HG03354 (cell line): Measurements from ENCODE around the gene NAA38.

ENCODE experiments used
- ATAC-seq: cut with Tn5 transposase; IDR thresholded peaks from one replicate; pipeline ENCODE4 v1.9.1; 2021; ENCODE audit warnings: mild to moderate bottlenecking; ENCODE audit not compliant: unreplicated experiment, poor library complexity, severe bottlenecking

Gene NAA38, protein sequence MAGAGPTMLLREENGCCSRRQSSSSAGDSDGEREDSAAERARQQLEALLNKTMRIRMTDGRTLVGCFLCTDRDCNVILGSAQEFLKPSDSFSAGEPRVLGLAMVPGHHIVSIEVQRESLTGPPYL

DNA sequence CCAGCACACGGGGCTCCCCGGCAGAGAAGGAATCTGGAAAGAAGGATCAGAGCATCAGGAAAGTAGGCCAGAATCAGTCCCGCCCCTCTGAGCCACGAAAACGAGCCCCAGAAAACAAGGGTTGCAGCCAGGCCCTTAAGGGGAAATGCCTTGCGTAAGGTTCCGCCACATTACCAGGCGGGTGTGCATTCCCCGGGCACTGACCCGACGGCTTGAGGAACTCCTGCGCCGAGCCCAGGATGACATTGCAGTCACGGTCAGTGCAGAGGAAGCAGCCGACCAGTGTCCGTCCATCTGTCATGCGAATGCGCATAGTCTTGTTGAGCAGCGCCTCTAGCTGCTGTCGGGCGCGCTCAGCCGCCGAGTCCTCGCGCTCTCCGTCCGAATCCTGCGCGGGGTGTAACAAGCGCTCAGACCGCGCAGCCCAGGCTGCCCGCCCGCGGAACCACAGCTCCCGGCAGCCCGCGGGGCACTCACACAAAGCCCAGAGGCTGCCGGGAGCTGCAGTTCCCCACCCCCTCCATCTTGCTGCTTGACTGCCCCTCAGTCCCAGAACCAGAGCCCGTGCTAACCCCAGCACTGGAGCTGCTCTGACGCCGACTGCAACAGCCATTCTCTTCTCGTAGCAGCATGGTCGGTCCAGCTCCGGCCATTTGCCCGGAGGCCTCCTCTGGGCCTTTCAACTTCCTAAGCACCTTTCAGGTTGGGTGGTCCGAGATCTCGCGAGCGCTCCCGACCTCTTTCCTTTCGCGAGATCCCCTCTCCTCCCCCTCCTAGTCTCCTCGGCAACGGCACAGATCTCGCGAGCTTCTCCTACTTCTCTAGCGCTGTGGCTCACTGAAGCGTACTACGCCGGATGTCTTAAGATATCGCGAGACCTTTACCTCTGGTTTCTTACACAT lies at the start of gene NAA38:
Gene NAA38 (minus strand): TSS at position 749 of the 902 bp plus-strand sequence. CDS start 96 bp downstream, at position 653.
- peak; percentile 76 for ATAC-seq

DNA sequence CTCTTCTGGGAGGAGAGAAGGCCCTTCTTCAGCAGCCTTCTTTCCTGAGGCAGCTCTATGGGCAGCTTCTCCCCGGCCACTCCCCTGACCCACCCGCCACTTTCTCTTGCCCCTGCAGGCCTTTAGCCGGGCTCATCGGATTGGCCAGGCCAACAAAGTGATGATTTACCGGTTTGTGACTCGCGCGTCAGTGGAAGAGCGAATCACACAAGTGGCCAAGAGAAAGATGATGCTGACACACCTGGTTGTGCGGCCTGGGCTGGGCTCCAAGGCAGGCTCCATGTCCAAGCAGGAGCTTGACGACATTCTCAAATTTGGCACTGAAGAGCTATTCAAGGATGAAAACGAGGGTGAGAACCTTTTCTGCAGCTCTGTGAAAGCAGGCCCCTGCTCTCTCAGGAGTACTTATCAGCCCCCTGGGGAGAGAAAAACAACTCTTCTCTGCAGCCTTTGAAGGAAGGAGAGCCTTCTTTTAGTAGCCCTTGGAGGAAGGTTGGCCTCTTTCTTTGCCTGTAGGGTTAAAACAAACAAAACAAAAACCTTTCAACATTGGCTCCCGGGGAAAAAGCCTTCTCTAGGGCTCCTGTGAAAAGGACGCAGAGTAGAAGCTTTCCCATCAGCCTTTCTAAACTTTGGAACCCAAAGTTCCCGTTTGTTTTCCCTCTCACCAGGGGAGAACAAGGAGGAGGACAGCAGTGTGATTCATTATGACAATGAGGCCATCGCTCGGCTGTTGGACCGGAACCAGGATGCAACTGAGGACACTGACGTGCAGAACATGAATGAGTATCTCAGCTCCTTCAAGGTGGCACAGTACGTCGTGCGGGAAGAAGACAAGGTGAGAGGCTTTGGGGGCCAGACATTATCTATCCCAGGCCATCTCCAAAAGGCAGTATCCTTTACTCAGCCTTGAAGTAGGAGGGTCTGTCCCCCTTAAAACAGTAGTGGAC lies 46.1 kb upstream of the NAA38 start:
- no peak for ATAC-seq

DNA sequence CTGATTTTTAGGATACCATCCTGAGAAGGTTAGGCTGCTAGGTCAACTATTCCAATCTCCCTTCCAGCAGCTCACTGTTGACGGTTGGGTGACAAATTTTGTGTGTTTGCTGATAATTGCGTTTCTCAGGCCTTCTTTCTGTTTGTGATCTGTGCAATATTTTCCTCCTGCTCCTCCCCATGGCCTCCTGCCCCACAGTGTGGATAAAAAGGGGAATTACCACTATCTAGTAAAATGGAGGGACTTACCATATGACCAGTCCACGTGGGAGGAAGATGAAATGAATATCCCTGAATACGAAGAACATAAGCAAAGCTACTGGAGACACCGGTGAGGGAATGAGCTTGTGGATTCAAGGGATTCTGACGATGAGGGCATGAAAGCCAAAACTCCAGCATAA lies 40.4 kb upstream of the NAA38 start:
- no peak for ATAC-seq

DNA sequence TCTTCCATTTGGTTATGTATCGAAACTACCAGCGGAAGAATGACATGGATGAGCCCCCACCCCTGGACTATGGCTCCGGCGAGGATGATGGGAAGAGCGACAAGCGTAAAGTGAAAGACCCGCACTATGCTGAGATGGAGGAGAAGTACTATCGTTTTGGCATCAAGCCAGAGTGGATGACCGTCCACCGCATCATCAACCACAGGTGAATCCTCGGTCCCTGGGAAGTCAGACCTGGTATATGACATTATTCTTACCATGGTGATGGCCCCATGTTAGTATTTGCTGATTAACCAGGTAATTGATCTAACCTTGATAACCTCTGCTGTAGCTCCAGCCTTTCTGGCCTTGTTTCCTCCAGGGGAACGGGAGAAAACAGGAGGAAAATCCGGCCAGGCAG lies 39.7 kb upstream of the NAA38 start:
- ATAC-seq = no peak

DNA sequence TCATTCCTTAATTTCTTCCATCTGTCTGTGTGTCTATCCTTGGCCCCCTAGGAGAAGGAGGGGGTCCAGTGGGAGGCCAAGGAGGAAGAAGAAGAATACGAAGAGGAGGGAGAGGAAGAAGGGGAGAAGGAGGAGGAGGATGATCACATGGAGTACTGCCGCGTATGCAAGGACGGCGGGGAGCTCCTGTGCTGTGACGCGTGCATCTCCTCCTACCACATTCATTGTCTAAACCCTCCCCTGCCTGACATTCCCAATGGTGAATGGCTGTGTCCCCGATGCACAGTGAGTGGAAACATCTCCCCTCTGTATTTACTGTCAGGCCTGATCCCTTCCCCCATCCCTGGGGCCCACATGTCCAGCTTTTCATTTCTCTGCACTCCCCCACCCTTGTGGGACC lies 37.5 kb upstream of the NAA38 start:
- no peak for ATAC-seq

DNA sequence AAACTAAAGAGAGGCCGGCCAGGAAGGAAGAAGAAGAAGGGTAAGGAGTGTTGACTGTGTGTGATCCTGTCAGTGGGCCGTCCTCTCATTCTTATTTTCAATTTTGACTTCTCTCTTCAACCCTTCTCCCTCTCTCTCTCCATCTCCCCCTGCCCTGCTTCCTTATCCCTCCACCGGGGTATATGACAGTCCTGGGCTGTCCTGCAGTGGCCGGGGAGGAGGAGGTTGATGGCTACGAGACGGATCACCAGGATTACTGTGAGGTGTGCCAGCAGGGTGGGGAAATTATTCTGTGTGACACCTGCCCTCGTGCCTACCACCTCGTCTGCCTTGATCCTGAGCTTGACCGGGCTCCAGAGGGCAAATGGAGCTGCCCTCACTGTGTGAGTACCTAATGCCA lies 36.9 kb upstream of the NAA38 start:
- no peak for ATAC-seq

DNA sequence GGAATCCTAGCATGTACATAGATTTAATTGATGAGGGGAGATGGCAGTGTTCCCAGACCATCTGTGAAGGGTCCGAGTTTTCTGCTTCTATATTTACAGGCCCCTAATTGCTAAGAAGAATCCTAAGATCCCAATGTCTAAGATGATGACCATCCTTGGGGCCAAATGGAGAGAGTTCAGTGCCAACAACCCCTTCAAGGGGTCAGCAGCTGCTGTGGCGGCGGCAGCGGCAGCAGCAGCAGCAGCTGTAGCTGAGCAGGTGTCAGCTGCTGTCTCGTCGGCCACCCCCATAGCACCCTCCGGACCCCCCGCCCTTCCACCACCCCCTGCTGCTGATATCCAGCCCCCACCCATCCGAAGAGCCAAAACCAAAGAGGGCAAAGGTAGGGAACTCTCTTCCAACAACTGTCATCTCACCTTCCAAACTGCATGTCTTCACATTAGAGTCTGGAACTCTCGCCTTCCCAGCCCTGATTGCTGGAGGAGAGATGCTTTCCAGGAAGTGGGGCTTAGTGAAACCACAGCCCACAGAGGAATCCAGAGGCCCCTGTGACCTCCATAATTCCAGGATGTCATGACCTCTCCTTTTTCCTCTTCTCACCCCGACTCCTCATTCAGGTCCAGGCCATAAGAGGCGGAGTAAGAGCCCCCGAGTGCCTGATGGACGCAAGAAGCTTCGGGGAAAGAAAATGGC lies 36.0 kb upstream of the NAA38 start:
- ATAC-seq = no peak

DNA sequence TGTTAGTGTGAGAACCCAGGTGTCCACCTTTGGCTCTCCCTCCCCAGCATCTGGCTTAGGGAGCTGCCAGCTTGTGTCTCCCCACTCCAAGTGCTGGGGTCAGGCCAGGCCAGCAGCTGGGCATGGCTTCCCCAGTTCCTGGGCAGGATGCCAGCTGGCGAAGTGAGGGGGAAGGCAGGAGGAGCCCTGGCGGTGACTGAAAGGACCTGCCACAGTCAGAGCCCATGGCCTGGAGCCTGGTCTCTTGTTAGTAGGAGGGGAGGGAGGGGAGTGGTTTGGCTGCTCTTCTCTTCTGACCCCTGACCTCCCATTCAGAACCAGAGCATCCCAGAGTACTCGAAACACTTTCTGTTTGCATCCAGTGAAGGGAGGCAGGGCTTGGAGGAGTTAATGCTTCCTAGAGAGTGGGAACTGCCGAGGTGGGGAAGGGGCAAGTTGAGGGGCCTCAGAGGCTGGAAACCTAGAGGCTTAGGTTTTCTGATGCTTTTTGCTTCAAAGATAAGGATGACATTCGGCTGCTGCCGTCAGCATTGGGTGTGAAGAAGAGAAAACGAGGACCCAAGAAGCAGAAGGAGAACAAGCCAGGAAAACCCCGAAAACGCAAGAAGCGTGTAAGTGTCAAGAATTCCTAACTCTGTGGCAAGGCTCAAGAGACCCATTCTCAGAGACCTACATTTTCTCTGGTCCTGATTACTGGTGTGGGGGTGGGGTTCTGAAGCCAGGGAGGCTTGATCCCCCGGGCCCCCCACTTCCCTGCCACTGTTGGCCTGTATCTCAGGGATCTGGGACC lies 32.0 kb upstream of the NAA38 start:
- no peak for ATAC-seq

DNA sequence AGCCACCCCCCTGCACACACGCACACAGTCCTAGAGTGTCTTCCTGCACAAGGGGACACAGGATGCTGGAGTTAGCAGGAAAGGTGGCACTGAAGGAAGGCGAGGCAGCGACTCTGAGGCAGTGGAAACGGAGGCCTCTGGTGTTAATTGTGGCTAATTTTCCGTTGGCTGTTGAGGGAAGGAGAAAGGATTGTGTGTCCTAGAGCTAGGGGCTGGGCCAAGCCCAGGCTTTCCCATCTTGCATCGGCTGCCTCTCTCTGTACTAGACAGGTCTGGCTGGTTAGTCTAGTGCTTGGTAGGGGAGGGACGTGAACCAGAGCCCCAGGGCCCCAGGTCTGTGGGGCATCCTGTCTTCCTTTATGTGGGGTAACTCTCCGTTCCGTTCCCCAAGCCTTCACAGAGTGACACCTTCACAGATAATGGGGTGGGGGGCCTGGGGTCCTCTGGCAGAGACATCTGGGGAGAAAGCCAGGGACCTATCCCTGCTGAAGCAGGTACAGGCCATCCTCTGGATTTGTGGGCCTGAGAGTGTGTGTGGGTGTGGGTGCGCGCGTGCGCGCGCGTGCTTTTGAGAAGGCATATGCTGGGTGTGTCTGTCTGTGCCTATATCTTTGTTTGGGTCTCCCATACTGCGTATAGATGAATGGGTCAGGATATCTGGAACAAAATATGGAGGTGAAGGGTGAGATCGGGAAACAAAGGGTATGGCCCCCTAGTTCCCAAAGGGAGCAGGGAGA lies 31.0 kb upstream of the NAA38 start, which contains the start of gene CHD3:
Gene CHD3 (plus strand): TSS at position 606 of the 737 bp plus-strand sequence. CDS start 212 bp downstream, outside the sequence.
- no peak for ATAC-seq

DNA sequence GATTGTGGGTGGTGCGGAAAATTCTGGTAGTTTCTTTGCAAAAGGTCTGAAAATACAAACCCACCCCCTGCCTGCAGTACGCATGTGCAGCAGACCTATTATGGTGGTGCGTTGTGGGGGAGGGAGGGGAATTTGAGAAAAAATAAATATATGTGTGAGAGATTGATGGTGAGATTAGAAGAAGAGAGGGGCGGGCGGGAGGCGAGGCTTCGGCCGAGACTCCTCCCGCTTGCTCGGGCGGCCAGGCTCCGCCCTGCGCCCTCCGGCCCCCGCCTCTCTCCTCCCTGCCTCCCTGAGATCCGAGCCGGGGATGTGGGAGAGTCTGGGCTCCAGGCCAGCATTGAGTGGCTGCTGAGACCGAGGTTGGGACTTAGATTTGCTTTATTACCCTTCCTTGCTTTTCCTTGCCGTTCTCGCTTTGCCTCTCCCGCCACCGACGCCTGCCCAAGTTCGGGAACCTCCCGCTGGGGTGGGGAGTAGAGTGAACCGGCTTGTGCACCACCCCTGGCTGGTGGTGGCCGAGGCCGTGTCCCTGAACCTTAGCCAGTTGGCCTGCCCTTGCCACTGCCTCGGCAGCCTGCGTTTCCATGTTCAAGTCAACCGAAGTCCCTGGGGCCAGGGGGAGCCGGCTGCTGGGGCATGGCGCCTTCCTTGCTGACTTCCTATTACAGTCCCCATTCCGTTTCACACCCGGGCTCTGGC lies 30.3 kb upstream of the NAA38 start:
- ATAC-seq = peak; percentile 47

DNA sequence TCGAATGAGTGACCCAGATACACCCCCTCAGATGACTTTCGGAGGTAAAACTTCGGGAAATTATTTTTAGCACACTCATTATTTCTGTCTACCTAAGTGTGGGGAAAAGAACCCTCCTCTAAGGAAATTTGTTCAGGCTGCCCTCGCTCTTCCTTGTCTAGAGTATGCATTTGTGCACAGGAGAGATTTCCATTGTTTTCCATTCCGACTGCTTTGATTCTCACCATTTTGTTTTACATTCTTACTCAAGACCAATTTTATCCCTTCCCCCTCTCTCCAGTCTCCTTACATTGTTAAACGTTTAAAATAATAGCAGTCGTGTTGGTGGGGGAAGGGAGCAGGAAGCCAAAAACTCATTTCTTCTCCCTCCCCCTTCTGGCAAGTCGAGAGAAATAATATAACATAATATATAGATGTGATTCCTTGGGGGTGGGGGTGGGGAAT lies 29.7 kb upstream of the NAA38 start:
- no peak for ATAC-seq

DNA sequence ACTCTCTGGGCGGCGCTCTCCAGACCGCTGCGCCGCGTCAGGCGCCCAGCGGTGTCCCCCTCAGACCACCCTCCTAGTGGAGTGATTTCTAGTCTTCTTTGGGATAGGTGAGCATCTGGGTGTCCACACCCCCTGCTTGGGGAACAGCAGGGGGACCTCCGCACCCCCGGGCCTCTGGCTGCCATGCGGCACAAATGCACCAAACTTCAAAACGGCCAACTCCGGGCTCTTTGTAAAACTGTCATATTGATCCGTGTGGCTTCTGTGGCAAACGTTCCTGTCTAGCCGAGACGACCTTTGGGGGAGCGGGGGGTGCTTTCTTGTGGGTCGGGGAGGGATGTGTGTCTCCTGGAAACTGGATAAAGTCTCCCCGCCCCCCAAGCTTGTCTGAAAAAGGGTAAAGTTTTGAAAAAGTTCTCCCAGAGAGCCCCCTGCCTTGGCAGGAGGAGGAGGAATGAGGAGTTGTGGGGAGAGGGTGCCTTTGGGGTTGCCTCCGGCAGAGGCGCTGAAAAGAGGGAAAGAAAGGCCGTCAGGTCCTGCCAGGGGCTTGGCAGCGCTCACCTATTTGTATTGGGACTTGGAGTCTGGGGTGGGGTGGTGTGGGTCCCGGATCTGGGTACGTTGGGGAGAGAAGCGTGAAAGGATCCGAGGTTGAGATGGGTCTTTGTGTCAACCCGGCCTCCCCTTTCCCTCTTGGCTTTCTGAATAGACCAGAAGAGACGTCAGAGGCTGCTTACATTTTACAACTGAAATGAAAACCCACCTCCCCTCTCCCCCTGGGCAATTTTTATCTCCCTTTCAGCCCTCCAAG lies 29.1 kb upstream of the NAA38 start:
- no peak for ATAC-seq

DNA sequence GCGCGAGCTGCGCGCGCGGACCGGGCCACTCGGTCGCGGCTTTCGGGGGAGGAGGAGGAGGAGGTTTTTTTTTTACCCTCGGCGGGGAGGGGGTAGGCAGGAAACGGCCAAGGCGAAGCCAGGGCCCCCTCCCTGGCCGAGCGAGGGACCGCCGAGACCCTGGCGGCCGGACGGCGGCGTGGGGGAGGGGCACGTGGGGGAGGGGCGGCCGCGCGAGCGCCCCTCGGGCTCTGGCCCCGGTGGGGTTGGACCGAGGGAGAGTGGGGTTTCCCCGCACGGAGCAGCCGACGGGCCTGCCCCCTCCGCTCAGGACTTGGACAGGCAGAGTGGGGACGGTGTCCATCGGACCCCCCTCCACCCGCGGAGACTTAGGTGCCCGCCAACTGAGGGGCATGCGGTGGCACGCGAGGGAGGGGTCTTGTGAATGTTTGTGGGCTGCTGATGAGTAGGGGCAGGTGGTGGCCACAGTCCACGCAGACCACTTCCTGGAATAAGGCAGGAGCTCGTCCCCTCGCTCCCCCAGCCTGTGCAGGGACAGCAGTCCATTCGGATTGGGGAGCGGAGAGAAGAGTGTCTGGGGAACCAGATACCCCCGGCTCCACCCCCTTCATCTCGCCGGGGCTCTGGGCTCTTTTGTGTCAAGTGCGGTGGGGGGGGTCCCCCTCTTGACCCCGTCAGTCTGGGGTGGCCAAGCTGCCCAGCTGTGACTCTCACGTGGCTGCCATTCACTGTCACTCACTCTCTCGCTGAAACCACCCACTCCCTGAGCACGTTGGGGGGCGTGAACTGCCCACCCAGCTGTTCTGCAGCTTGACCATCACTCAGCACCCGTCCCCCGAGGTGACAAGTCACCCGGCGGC lies 28.2 kb upstream of the NAA38 start:
- ATAC-seq = peak; percentile 28

DNA sequence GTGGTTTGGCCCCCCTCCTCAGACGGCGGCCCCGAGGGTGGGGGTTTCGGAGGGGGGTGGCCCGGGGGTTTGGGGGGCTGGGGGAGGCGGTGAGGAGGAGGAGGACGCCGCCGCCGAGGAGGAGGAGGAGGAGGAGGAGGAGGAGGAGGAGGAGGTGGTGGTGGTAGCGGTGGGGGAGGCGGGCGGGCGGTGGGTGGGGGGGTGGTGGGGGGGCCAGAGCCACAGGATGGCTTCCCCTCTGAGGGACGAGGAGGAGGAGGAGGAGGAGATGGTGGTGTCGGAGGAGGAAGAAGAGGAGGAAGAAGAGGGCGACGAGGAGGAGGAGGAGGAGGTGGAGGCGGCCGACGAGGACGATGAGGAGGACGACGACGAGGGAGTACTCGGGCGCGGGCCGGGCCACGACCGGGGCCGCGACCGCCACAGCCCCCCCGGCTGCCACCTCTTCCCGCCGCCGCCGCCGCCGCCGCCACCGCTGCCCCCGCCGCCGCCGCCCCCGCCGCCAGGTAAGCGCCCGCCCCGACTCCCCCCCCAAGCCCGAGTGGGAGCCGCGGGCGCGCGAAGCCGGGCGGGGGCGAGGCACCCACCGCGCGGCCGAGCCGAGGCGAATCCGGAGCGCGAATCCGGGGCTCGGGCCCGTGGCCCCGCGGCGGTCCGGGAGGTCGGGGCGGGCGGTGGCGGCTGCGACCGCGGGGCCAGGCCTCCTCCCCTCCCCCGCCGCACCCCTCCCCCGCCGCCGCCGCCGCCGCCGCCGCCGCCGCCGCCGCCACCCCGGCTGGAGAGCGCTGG lies 27.4 kb upstream of the NAA38 start:
- ATAC-seq = no peak

DNA sequence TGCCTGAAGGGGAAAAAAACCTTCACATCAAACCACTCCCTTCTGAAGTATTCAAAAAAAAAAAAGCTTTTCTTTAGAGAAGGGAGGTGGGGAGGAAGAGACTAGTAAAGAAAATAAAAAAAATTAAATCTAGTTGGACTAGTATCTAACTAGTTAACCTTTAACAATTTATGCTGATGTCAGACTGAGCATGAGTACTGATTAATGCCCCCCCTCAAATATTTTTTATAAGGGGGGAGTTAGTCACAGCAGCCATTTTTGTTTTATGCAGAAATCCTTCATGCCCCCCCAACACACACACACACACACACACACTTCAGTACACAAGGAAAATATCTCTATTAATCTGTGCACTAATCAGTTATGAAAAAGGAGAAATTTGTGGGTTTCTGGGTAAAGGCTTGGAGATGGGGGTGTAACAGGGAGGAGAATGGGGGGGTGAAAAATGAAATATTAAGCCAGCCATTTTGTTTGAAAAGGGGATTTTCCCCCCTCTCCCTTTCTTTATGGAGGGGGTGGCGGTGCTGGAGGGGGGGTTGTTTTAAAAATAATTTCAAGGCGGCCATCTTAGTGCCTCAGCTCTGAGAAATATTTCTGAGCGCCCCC lies 26.5 kb upstream of the NAA38 start:
- no peak for ATAC-seq
